GM18858 (cell line): ENCODE results near the gene TM4SF20.

Experiments
- ATAC-seq: cut with Tn5 transposase; IDR thresholded peaks from one replicate; pipeline ENCODE4 v1.9.1; 2021; ENCODE audit not compliant: unreplicated experiment

Gene TM4SF20

DNA sequence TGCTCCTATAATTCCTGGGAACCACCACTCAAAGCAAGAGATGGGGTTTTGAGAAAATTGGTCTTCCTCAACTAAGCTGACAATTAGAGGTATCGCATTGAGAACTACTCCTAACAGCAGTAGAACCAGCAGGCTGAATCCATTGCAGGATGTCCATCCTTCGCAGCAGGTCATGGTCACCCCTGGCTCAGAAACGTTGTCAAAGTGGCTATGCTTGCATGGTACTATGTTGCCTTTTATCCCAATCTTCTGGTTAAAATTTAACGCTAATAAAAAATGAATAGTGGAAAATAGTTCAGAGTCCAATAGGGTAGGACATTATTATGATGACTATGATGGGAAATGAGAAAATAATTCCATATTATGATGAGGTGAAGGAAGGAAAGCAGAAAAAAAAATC lies at the start of gene TM4SF20:
Gene TM4SF20, minus strand, starts transcription at position 212 of the 400 bp plus-strand sequence. Its CDS starts 38 bp downstream, at position 174.
- ATAC-seq, result no peak

GRCh38 chr2:227428731-227429285 lies 49.7 kb upstream of the TM4SF20 start:
- ATAC-seq, result no peak

- no peak for ATAC-seq
Measured at GRCh38 chr2:227423656-227424499, 44.8 kb upstream of the TM4SF20 start.

DNA sequence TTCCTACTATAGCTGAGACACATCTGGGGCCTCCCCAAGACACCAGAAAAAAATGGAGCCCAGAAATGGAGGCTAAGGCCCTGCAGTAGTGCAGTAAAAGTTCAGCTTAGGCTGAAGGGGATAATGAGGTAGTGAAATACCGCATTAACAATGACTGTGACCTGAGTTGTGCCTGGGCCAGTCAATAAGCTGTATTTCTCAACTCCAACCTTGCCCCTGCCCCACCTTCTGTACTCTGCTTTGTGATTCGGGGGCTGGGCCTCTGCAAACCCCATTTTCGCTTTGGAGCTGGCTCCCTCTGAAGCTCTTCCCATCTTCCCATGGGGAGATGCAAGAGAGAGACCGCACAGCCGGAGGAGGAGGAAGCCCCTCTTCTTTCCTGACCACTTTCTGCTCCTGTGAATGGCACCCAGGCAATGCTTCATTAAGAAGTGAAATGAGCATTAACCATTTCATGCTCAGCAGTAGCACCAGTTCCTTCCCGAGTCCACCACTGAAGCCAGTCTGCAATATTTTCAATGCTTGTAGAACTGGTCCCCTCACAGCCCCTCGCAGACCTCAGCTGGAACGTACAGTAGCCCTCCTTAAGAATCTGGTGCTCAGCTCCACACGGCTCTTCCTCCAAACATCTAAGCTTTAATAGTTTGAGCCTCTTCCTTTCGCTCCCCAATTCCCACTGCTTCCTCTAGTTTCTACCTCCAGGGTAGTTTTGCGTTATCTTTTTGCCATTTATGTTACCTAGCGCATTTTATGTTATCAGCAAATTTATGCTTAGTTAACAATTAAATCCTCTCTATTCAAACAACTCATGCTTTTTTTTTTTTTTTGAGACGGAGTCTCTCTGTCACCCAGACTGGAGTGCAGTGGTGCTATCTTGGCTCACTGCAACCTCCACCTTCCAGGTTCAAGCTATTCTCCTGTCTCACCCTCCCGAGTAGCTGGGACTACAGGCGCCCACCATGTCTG lies 41.3 kb upstream of the TM4SF20 start:
- no peak for ATAC-seq

GRCh38 chr2:227416701-227417100 lies 37.6 kb upstream of the TM4SF20 start:
- no peak for ATAC-seq

GRCh38 chr2:227415538-227416424 lies 36.7 kb upstream of the TM4SF20 start:
- peak; percentile 38 for ATAC-seq

GRCh38 chr2:227414846-227415245 lies 35.7 kb upstream of the TM4SF20 start:
- ATAC-seq, result no peak

- ATAC-seq, result no peak
Measured at GRCh38 chr2:227413371-227413770, 34.3 kb upstream of the TM4SF20 start.

GRCh38 chr2:227412877-227413276 lies 33.8 kb upstream of the TM4SF20 start:
- ATAC-seq, result no peak

DNA sequence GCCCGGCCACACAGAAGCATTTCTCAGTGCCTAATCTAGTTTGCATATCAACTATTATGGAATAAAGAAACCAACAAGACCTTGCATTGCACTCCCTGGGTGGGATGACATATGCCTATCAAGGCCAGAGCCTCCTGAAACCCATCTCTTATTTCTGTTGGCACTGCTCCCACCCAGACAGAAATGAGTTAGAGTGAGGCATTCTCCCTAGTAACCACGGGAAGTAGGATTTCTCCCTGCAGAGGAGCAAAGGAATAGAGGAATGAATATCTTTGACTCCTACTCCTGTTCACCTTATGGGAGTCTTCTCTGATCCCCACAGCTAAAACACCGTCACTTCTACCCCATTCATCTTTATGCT lies 32.9 kb upstream of the TM4SF20 start:
- ATAC-seq, result no peak

- ATAC-seq, result peak; percentile 77
Measured at GRCh38 chr2:227411320-227411989, 32.3 kb upstream of the TM4SF20 start.

- ATAC-seq, result no peak
Measured at GRCh38 chr2:227410191-227410590, 31.1 kb upstream of the TM4SF20 start.

- no peak for ATAC-seq
Measured at GRCh38 chr2:227407591-227408151, 28.6 kb upstream of the TM4SF20 start.

- no peak for ATAC-seq
Measured at GRCh38 chr2:227406177-227407031, 27.3 kb upstream of the TM4SF20 start.

- no peak for ATAC-seq
Measured at GRCh38 chr2:227404585-227405271, 25.6 kb upstream of the TM4SF20 start.

DNA sequence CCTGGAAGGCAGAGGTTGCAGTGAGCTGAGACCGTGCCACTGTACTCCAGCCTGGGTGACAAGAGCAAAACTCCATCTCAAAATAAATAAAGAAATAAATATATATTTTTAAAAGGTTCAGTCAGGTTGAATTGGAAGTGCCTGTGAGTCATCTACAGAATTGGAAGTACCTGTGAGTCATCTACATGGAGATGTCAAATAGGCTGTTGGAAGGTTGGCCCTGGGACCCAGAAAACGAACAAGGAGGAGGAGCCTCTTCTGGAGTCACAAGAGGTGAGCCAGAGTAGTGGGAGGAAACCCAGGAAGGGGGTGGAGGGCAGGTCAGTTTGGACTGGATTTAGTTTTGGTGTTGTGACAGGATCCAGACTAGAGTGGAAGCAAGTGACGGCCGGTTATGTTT lies 23.9 kb upstream of the TM4SF20 start:
- ATAC-seq, result no peak

- no peak for ATAC-seq
Measured at GRCh38 chr2:227402321-227402720, 23.2 kb upstream of the TM4SF20 start.

DNA sequence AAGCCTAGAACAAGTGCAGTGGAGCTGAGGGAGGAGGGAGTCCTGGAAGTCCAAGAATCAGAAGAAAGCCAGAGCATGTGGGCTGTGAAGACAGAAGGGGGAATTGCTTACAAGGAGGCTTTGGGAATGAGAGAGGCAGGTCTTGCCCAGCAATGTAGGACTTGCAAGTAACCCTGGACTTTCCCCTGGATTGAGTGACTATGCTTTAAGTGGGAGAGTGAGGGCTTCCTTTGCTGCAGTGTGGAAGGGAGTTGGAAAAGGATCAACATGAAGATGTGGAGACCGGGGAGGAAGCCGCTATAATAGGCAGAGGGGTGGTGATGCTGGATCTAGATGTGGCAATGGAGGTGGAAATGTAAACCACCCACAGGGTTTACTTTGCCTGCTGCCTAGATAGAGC lies 22.4 kb upstream of the TM4SF20 start:
- no peak for ATAC-seq
